Measurements from ENCODE around the gene MFSD12.

Gene MFSD12

DNA sequence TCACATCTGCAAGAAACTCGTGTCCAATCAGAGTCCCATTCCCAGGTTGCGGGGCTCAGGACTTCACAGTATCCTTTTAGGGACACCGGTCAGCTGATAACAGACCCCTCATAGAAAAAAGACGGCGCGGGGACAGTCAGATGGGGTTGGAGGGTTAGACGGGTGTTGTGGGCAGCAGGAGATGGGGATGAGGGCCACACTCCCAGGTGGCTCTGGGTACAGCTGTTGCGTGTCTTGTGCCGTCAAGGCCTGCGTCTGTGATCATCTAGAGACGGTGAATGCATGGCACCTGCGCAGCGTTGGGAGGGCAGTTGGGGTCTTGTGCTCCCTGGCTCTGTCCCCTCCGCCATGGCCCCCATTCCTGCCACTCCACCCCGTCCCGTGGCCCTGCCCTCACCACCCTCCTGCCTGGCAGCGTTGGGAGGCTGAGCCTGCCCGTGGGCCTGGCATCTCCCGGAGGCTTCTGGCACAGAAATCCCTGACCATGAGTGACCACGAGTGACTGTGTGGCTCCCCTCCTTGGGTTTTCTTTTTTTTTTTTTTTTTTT, 32.4 kb downstream of the MFSD12 start:
- Histone ChIP-seq H3K27ac (ENCODE audit: low read length) (no peak overlapping the region), H3K27me3 (replicated peaks; ENCODE audit: insufficient read depth, low read length) (no peaks in the 10 kb centered on the region), H3K36me3 (replicated peaks; ENCODE audit: insufficient read depth, low read length) (0 out of 2 replicates have a peak, but pooled peaks cover 3% of the 10 kb centered on the region), H3K4me3 (ENCODE audit: low read length) (no peak overlapping the region), H2AFZ (ENCODE audit: low read length) (no peak overlapping the region), H3K9ac (ENCODE audit: low read length) (no peak overlapping the region), H3K9me2 (replicated peaks; ENCODE audit: insufficient read depth, low read length) (no peaks in the 10 kb centered on the region), H4K20me1 (ENCODE audit: insufficient read depth, low read length) (no peaks in the 10 kb centered on the region), H3K4me1 (ENCODE audit: low read length) (no peaks in the 10 kb centered on the region), H3K9me3 (replicated peaks; ENCODE audit: insufficient read depth, low read length) (no peaks in the 10 kb centered on the region), H3K79me2 (ENCODE audit: low read length) (peaks cover 34% of the 10 kb centered on the region), H3F3A (ENCODE audit: insufficient read depth, low read length) (no peaks in the 10 kb centered on the region), H3K4me2 (ENCODE audit: low read depth, low read length) (no peak overlapping the region)
- no peak for DNase-seq
- no peak for TF ChIP-seq EZH2phosphoT487 (IDR thresholded peaks at IDR 0.05; ENCODE audit: low read length)
- no peak for TF ChIP-seq EZH2 (optimal IDR thresholded peaks at IDR 0.05; ENCODE audit: low read depth, low read length)
- TF ChIP-seq, protein P1, sequence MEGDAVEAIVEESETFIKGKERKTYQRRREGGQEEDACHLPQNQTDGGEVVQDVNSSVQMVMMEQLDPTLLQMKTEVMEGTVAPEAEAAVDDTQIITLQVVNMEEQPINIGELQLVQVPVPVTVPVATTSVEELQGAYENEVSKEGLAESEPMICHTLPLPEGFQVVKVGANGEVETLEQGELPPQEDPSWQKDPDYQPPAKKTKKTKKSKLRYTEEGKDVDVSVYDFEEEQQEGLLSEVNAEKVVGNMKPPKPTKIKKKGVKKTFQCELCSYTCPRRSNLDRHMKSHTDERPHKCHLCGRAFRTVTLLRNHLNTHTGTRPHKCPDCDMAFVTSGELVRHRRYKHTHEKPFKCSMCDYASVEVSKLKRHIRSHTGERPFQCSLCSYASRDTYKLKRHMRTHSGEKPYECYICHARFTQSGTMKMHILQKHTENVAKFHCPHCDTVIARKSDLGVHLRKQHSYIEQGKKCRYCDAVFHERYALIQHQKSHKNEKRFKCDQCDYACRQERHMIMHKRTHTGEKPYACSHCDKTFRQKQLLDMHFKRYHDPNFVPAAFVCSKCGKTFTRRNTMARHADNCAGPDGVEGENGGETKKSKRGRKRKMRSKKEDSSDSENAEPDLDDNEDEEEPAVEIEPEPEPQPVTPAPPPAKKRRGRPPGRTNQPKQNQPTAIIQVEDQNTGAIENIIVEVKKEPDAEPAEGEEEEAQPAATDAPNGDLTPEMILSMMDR (IDR thresholded peaks at IDR 0.05; ENCODE audit: low read length), result no peak

DNA sequence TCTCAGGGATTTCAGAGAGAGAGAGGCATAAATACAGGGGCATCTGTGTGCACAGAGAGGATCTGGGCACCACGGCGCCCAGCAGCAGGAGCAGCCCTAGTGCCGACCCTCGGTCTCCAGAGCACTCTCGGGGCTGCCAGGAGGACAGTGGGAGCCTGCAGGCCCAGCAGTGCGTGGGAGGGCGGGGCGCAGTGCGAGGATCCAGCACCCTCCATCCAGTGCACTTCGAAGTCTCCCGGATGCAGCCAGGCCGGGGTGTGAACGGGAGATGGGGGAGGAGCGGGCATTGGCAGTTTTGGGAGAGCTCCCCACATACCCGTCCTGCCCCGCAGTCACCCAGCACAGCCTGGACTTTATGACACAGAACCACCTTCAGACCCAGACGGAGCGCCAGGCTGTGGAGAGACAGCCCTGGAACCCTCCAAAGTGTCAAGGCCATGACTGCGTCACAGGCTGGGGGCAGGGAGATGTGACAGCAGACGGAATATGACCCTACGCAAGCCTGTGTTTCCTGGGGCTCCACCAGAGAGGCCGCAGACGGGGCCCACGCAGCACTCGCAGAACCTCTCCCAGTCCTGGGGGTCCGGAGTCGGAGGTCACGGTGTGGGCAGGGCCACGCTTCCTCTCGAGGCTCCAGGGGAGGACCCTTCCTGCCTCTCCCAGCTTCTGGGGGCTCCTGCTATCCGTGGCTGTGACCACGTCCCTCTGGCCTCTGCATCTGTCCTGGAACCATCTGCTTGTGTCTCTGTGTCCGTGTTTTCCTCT, 33.1 kb downstream of the MFSD12 start:
- no peaks in the 10 kb centered on the region for H3K9me2 ChIP-seq (replicated peaks; ENCODE audit: insufficient read depth, low read length)
- H2AFZ ChIP-seq (ENCODE audit: low read length), result no peak overlapping the region
- no peak overlapping the region for H3K4me2 ChIP-seq (ENCODE audit: low read depth, low read length)
- H3K4me1 ChIP-seq (ENCODE audit: low read length), result no peaks in the 10 kb centered on the region
- peaks cover 42% of the 10 kb centered on the region for H3K79me2 ChIP-seq (ENCODE audit: low read length)
- no peak for DNase-seq
- H4K20me1 ChIP-seq (ENCODE audit: insufficient read depth, low read length), result no peaks in the 10 kb centered on the region
- H3K4me3 ChIP-seq (ENCODE audit: low read length), result no peak overlapping the region
- 0 out of 2 replicates have a peak, but pooled peaks cover 3% of the 10 kb centered on the region for H3K36me3 ChIP-seq (replicated peaks; ENCODE audit: insufficient read depth, low read length)
- TF ChIP-seq EZH2 (optimal IDR thresholded peaks at IDR 0.05; ENCODE audit: low read depth, low read length), result no peak
- TF ChIP-seq, protein P1 (IDR thresholded peaks at IDR 0.05; ENCODE audit: low read length), result no peak
- H3K9ac ChIP-seq (ENCODE audit: low read length), result no peak overlapping the region
- no peaks in the 10 kb centered on the region for H3F3A ChIP-seq (ENCODE audit: insufficient read depth, low read length)
- H3K27me3 ChIP-seq (replicated peaks; ENCODE audit: insufficient read depth, low read length), result no peaks in the 10 kb centered on the region
- H3K27ac ChIP-seq (ENCODE audit: low read length), result no peak overlapping the region
- H3K9me3 ChIP-seq (replicated peaks; ENCODE audit: insufficient read depth, low read length), result no peaks in the 10 kb centered on the region

DNA sequence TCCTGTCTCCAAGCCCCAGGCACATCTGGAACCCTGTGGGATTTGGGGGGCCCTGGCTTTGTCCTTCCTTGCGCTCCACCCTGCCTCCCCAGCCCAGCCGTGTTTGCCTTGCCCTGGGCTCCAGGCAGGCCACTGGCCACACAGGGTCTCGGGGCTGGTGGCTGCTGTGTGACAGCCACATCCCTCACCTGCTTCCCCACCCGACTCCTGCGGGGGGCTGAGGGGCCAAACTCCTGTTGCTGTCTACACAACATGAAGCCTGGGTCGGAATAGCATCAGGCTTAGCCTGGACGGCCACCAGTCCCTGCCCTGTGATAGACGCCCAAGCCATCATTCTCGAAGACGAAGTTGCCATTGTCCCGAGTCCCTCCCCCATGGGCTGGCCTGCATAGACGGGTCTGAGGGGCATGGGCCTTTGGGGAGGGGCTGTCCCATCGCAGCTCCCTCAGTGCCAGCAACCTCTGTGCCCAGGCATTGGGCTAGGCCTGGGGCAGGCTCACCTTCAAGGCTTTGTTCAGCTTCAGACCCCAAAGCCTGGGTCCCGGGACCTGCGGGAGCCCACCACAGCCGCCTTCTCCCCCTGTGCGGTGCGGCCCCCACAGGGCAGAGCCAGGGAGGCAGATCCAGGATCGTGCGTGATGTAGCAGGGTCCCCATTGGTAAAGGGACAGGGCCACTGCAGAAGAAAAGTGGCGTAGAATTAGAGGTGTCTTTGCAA, 33.9 kb downstream of the MFSD12 start:
- Histone ChIP-seq H3K36me3 (replicated peaks; ENCODE audit: insufficient read depth, low read length) (0 out of 2 replicates have a peak, but pooled peaks cover 3% of the 10 kb centered on the region), H3K9me2 (replicated peaks; ENCODE audit: insufficient read depth, low read length) (no peaks in the 10 kb centered on the region), H3K4me3 (ENCODE audit: low read length) (no peak overlapping the region), H3F3A (ENCODE audit: insufficient read depth, low read length) (no peaks in the 10 kb centered on the region), H3K9me3 (replicated peaks; ENCODE audit: insufficient read depth, low read length) (no peaks in the 10 kb centered on the region), H3K4me2 (ENCODE audit: low read depth, low read length) (no peak overlapping the region), H2AFZ (ENCODE audit: low read length) (no peak overlapping the region), H3K4me1 (ENCODE audit: low read length) (no peaks in the 10 kb centered on the region), H4K20me1 (ENCODE audit: insufficient read depth, low read length) (no peaks in the 10 kb centered on the region), H3K9ac (ENCODE audit: low read length) (no peak overlapping the region), H3K79me2 (ENCODE audit: low read length) (peaks cover 49% of the 10 kb centered on the region), H3K27ac (ENCODE audit: low read length) (no peak overlapping the region), H3K27me3 (replicated peaks; ENCODE audit: insufficient read depth, low read length) (no peaks in the 10 kb centered on the region)
- no peak for DNase-seq
- TF ChIP-seq EZH2 (optimal IDR thresholded peaks at IDR 0.05; ENCODE audit: low read depth, low read length), result no peak
- no peak for TF ChIP-seq EZH2phosphoT487 (IDR thresholded peaks at IDR 0.05; ENCODE audit: low read length)
- TF ChIP-seq, protein P1 (IDR thresholded peaks at IDR 0.05; ENCODE audit: low read length), result no peak

All from MM.1S (cell line).